Thymus (tissue), 11 donors: ENCODE results near the gene HID1. TPM values are rescaled to one million over a fixed set of nuclear protein-coding genes. Genes with fewer than 3 reads are reported as not detected.

Experiments
- DNase-seq, 9 donors: peaks; one replicate each; pipeline ENCODE4 v3.0.0-alpha.2; 2013; ENCODE audit warnings: low spot score in 9 of 9, low read depth in 6 of 9, missing footprints in 1 of 9
- H3K27ac ChIP-seq, 2 donors: one replicate each; pipeline ENCODE4 v1.5.1; 2013; ENCODE audit warnings: control low read depth in 1 of 2, low read depth in 1 of 2, low read length in 1 of 2, mild to moderate bottlenecking in 1 of 2, moderate library complexity in 1 of 2
- H3K27me3 ChIP-seq, 2 donors: one replicate each; pipeline ENCODE4 v1.5.1; 2013; ENCODE audit warnings: low read length in 1 of 2; ENCODE audit not compliant: control insufficient read depth in 2 of 2, insufficient read depth in 1 of 2
- H3K36me3 ChIP-seq, 2 donors: one replicate each; pipeline ENCODE4 v1.5.1; 2013; ENCODE audit warnings: low read length in 1 of 2, mild to moderate bottlenecking in 1 of 2, moderate library complexity in 1 of 2; ENCODE audit not compliant: control insufficient read depth in 2 of 2, insufficient read depth in 2 of 2
- H3K4me1 ChIP-seq, 2 donors: one replicate each; pipeline ENCODE4 v1.5.1; 2013; ENCODE audit warnings: low read length in 2 of 2; ENCODE audit not compliant: control insufficient read depth in 2 of 2, insufficient read depth in 2 of 2
- H3K4me3 ChIP-seq, 2 donors: one replicate each; pipeline ENCODE4 v1.5.1; 2013; ENCODE audit warnings: low read length in 2 of 2, control low read depth in 1 of 2, mild to moderate bottlenecking in 1 of 2
- H3K9me3 ChIP-seq, 2 donors: one replicate each; pipeline ENCODE4 v1.5.1; 2013; ENCODE audit warnings: low read length in 1 of 2, mild to moderate bottlenecking in 1 of 2; ENCODE audit not compliant: control insufficient read depth in 2 of 2, insufficient read depth in 1 of 2
- WGBS: extraction: QIAGEN DNeasy Blood & Tissue Kit; methylation state at CpG from one replicate; pipeline ENCODE4 v1.1.7; 2013; 5-methylcytosine and 5-hydroxymethylcytosine counted together
- polyA plus RNA-seq: library from polyadenylated mRNA; stranded (reverse); fragments of 200-250 nt; gene quantifications from one replicate; pipeline ENCODE4 v1.2.3, GENCODE V29; 2013
- total RNA-seq: library from RNA; stranded (reverse); fragments of 120-200 nt; gene quantifications from one replicate; pipeline ENCODE4 v1.2.4, GENCODE V29; 2013
- donor health status: healthy.

The HID1 gene
- total and polyA plus RNA-seq, 2 donors: 1.3 to 9.9 TPM

GRCh38 chr17:74964246-74964761 is 8.3 kb downstream of the HID1 start:
- WGBS: 98% methylated on average over 12 of the region's 12 CpGs
- Histone ChIP-seq H3K4me3 (no peak overlapping the region), H3K36me3 (no peaks in the 10 kb centered on the region), H3K4me1 (peaks cover 0 to 2% of the 10 kb centered on the region in 2 donors), H3K27me3 (peaks cover 0 to 8% of the 10 kb centered on the region in 2 donors), H3K9me3 (no peaks in the 10 kb centered on the region), H3K27ac (no peak overlapping the region)
- no peak for DNase-seq

DNA sequence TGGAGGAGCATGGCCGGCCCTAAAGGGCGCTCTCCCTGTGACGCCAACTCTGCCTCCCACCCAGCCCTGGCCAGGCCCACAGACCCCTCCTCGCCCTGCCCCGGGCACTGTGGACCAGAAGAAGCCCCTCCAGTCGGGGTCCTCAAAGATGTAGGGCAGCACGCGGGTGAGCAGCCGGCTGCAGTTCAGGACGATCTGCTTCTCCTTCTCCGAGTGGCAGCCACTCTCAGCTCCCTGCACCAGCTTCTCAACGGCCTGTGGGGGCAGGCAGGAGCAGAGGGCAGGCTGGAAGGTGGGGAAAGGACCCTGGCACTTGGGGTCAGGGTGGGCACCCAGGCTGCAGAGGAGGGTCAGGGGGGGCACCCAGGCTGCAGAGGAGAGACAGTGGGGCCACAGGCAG is 8.9 kb downstream of the HID1 start:
- Histone ChIP-seq H3K36me3 (no peaks in the 10 kb centered on the region), H3K27ac (no peak overlapping the region), H3K4me3 (no peak overlapping the region), H3K27me3 (peaks cover 0 to 11% of the 10 kb centered on the region in 2 donors), H3K9me3 (no peaks in the 10 kb centered on the region), H3K4me1 (peaks cover 0 to 2% of the 10 kb centered on the region in 2 donors)
- no peak for DNase-seq
- WGBS: 79% methylated on average over 12 of the region's 12 CpGs

GRCh38 chr17:74962622-74963394 is 9.8 kb downstream of the HID1 start:
- DNase-seq: no peak
- no peak overlapping the region for H3K4me3 ChIP-seq
- H3K27ac ChIP-seq: no peak overlapping the region
- WGBS: 94% methylated on average over 18 of the region's 18 CpGs
- H3K27me3 ChIP-seq: peaks cover 0 to 15% of the 10 kb centered on the region in 2 donors
- peaks cover 0 to 2% of the 10 kb centered on the region in 2 donors for H3K4me1 ChIP-seq
- no peaks in the 10 kb centered on the region for H3K36me3 ChIP-seq
- no peaks in the 10 kb centered on the region for H3K9me3 ChIP-seq

- DNase-seq: peak in 7 of 9 donors; percentile 60 to 85 (median 71)
- Histone ChIP-seq H3K36me3 (no peaks in the 10 kb centered on the region), H3K4me1 (peaks cover 0 to 2% of the 10 kb centered on the region in 2 donors), H3K9me3 (no peaks in the 10 kb centered on the region), H3K27me3 (peaks cover 0 to 15% of the 10 kb centered on the region in 2 donors), H3K4me3 (no peak overlapping the region), H3K27ac (no peak overlapping the region)
- 55% methylated on average over 23 of the region's 23 CpGs for WGBS
Measured at GRCh38 chr17:74961657-74962350, 10.8 kb downstream of the HID1 start.

- Histone ChIP-seq H3K9me3 (no peaks in the 10 kb centered on the region), H3K27ac (no peak overlapping the region), H3K36me3 (no peaks in the 10 kb centered on the region), H3K4me1 (peaks cover 0 to 2% of the 10 kb centered on the region in 2 donors), H3K27me3 (peaks cover 0 to 15% of the 10 kb centered on the region in 2 donors), H3K4me3 (no peak overlapping the region)
- 42% methylated on average over 19 of the region's 19 CpGs for WGBS
- peak in 3 of 9 donors; percentile 39 to 60 (median 42) for DNase-seq
Measured at GRCh38 chr17:74960570-74961342, 11.8 kb downstream of the HID1 start.

DNA sequence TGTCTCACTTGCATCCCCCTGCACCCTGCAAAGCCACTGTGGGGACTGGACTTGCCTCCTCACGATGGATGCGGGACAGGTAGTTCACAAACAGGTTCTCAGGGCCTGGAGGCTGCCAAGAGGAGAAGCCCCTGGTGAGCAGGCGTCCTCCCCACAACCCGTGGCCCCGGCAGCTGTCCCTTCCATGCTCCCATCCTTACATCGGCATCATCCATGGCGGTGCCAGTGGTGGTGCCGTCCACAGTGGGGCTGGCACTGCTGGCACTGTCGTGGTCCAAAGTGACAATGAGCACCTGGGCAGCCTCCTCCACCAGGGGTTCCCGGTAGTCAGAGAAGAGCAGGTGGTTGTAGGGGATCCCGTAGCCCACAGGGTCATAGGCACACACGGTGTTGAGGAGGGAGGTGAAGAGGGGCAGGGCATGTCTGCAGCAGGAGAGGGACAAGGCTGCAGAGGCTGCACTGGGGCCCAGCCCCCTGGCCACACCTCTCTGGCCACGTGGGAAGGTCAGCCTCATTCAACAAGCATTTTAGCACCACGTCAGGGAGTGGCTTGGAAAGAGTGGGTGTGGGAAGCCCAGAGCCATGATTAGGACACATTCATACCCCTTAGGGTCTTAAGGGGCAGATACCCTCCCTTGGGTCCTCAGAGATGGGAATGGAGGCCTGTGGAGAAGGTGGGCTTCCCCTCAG is 12.6 kb downstream of the HID1 start:
- WGBS: 84% methylated on average over 14 of the region's 14 CpGs
- no peak overlapping the region for H3K27ac ChIP-seq
- no peaks in the 10 kb centered on the region for H3K9me3 ChIP-seq
- peaks cover 0 to 15% of the 10 kb centered on the region in 2 donors for H3K27me3 ChIP-seq
- H3K36me3 ChIP-seq: no peaks in the 10 kb centered on the region
- no peak overlapping the region for H3K4me3 ChIP-seq
- DNase-seq: no peak
- peaks cover 0 to 2% of the 10 kb centered on the region in 2 donors for H3K4me1 ChIP-seq

GRCh38 chr17:74957935-74958740 is 14.4 kb downstream of the HID1 start:
- peak in 4 of 9 donors; percentile 53 to 73 (median 64) for DNase-seq

DNA sequence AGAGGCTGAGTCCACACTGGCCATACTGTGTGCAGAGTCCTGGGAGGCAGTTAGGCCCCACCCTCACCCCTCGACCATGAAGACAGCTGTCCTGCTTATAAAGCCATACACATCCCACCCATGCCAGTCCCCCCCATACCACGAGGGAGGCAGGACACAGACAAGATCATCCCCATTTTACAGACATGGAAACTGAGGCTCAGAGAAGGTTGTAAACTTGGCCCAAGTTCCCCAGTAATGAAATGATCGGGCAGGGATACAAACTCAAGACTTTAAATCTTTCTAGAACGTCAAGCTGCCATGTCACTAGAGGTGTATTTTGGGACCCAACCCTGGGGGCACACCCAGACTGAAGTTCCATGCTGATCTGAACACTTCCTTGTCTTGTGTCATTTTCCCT is 16.5 kb downstream of the HID1 start:
- peaks cover 0 to 35% of the 10 kb centered on the region in 2 donors for H3K27me3 ChIP-seq
- no peaks in the 10 kb centered on the region for H3K36me3 ChIP-seq
- no peak overlapping the region for H3K4me3 ChIP-seq
- 88% methylated on average over 4 of the region's 4 CpGs for WGBS
- DNase-seq: no peak
- peaks cover 0 to 2% of the 10 kb centered on the region in 2 donors for H3K4me1 ChIP-seq
- H3K27ac ChIP-seq: no peak overlapping the region
- no peaks in the 10 kb centered on the region for H3K9me3 ChIP-seq

More at GRCh38 chr17:74957935-74958740, 14.4 kb downstream of the HID1 start:
- Histone ChIP-seq H3K36me3 (no peaks in the 10 kb centered on the region), H3K9me3 (no peaks in the 10 kb centered on the region), H3K27me3 (peaks cover 0 to 22% of the 10 kb centered on the region in 2 donors), H3K4me3 (no peak overlapping the region), H3K27ac (no peak overlapping the region), H3K4me1 (peaks cover 0 to 2% of the 10 kb centered on the region in 2 donors)
- WGBS: 57% methylated on average over 33 of the region's 33 CpGs
